Chondrocyte (in vitro differentiated cells): ENCODE measurements around the gene COX7A2L. TPM values are rescaled to one million over a fixed set of nuclear protein-coding genes. Genes with fewer than 3 reads are reported as not detected.

Experiments used
- DNase-seq: peaks from one replicate; pipeline ENCODE4 v3.0.0; 2021; ENCODE audit warnings: mixed read lengths, low spot score
- H3K27ac Mint-ChIP-seq: one replicate; pipeline ENCODE4 v1.8.0; 2021; ENCODE audit warnings: mild to moderate bottlenecking, moderate library complexity, mixed read lengths; ENCODE audit not compliant: unreplicated experiment
- H3K27me3 Mint-ChIP-seq: 2 replicates; pipeline ENCODE4 v1.8.0; 2021; ENCODE audit warnings: low read depth, mixed read lengths
- H3K36me3 Mint-ChIP-seq: 2 replicates; pipeline ENCODE4 v1.8.0; 2021; ENCODE audit warnings: low read depth, mixed read lengths
- H3K4me1 Mint-ChIP-seq: 2 replicates; pipeline ENCODE4 v1.8.0; 2021; ENCODE audit warnings: low read depth, mild to moderate bottlenecking, mixed read lengths
- H3K4me3 Mint-ChIP-seq: one replicate; pipeline ENCODE4 v1.8.0; 2021; ENCODE audit warnings: mild to moderate bottlenecking, moderate library complexity, mixed read lengths; ENCODE audit not compliant: unreplicated experiment
- H3K9me3 Mint-ChIP-seq: 2 replicates; pipeline ENCODE4 v1.8.0; 2021; ENCODE audit warnings: low read depth, mixed read lengths
- total RNA-seq: library from RNA; stranded (reverse); gene quantifications from 3 replicates; pipeline ENCODE4 v1.2.1, GENCODE V29; 2021
- TF ChIP-seq, protein P1 (sequence below): fragments of 200-600 bp; sonication (generic); IDR thresholded peaks from 2 replicates; pipeline ENCODE4 v1.5.0; 2021; ENCODE audit warnings: antibody characterized with exemption, mild to moderate bottlenecking, moderate library complexity

COX7A2L gene
- total RNA-seq, 1 donor from 2014 or later, result 105 TPM

GRCh38 chr2:42317486-42317885 lies 43.5 kb downstream of the COX7A2L start:
- Mint-ChIP-seq H3K4me1 (peaks cover 9% of the 10 kb centered on the region), H3K27me3 (no peaks in the 10 kb centered on the region), H3K4me3 (no peak overlapping the region), H3K27ac (no peak overlapping the region), H3K9me3 (no peaks in the 10 kb centered on the region), H3K36me3 (peaks cover 12% of the 10 kb centered on the region)
- TF ChIP-seq, protein P1, sequence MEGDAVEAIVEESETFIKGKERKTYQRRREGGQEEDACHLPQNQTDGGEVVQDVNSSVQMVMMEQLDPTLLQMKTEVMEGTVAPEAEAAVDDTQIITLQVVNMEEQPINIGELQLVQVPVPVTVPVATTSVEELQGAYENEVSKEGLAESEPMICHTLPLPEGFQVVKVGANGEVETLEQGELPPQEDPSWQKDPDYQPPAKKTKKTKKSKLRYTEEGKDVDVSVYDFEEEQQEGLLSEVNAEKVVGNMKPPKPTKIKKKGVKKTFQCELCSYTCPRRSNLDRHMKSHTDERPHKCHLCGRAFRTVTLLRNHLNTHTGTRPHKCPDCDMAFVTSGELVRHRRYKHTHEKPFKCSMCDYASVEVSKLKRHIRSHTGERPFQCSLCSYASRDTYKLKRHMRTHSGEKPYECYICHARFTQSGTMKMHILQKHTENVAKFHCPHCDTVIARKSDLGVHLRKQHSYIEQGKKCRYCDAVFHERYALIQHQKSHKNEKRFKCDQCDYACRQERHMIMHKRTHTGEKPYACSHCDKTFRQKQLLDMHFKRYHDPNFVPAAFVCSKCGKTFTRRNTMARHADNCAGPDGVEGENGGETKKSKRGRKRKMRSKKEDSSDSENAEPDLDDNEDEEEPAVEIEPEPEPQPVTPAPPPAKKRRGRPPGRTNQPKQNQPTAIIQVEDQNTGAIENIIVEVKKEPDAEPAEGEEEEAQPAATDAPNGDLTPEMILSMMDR, result no peak
- DNase-seq, result no peak

DNA sequence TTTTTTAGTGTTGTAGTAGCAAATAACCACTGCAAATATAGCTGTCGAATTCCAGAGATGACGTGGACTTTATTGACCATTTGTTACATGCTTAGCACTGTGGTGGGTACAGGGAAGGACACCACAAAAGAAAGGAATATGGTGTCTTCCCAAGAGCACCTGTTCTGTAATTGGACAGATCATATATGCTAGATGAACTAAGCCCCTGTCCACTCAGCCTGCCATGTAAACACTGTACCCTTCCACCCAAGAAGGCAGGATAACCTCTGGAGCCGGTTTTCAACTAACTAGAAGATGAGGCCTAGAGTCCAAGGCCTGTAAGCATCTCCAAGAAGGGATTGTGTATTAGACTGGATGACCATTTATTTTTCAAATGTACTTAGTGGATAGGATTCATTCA lies 44.1 kb downstream of the COX7A2L start:
- TF ChIP-seq, protein P1, result no peak
- Mint-ChIP-seq H3K27me3 (no peaks in the 10 kb centered on the region), H3K36me3 (peaks cover 12% of the 10 kb centered on the region), H3K27ac (no peak overlapping the region), H3K4me1 (peaks cover 9% of the 10 kb centered on the region), H3K4me3 (no peak overlapping the region), H3K9me3 (no peaks in the 10 kb centered on the region)
- no peak for DNase-seq

- H3K36me3 Mint-ChIP-seq, result peaks cover 10% of the 10 kb centered on the region
- no peak overlapping the region for H3K4me3 Mint-ChIP-seq
- H3K4me1 Mint-ChIP-seq, result peaks cover 9% of the 10 kb centered on the region
- TF ChIP-seq, protein P1, result no peak
- no peaks in the 10 kb centered on the region for H3K9me3 Mint-ChIP-seq
- no peak for DNase-seq
- H3K27ac Mint-ChIP-seq, result peak overlapping the region; percentile 41
- no peaks in the 10 kb centered on the region for H3K27me3 Mint-ChIP-seq
These were observed 45.1 kb downstream of the COX7A2L start for GRCh38 chr2:42315844-42316470.

DNA sequence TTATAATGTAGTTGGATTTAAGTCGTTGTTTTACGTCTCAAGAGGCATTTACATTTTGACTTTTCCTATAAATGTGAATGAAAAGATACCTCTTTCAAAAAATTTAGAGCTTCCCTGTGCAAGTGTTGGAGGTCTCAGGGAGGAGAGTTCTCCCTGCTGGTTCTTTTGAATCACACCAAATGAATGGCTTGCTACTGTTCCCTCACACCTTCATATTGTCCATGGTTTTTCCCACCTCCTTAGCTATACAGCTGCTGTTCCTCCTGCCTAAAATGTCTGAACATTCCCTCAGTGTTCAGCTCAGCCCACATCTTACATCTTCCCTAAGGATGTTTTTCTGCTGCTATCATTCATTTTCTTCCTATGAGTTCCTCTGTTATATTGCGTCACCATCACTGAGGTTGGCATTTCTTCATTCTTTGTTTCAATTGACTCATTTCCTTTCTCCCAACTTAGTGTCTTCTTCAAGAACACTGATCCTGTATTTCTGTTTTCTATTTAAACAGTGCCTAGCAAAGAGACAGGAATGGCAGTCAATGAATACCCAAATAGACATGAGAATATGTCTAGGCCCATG lies 46.0 kb downstream of the COX7A2L start:
- Mint-ChIP-seq H3K9me3 (no peaks in the 10 kb centered on the region), H3K4me1 (peaks cover 9% of the 10 kb centered on the region), H3K4me3 (no peak overlapping the region), H3K27me3 (no peaks in the 10 kb centered on the region), H3K27ac (peak overlapping the region; percentile 62), H3K36me3 (peaks cover 7% of the 10 kb centered on the region)
- TF ChIP-seq, protein P1, result no peak
- DNase-seq, result no peak

DNA sequence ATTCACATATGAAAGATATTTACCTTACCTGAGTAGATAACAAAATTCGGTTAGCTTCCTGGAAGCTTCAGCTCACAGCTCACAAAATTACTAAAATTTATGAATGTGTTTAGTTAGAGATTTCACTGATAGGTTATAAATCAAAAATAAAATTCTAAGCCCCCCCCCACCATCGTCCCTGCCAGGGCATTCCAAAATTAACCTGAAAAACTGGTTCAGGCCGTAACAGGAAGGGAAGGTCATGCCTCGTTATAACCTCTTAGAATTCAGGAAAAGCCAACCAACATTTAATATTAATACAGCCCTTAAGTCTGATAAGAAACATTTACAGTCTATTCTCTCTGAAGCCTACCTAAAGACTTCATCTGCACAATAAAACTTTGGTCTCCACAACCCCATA lies 48.9 kb downstream of the COX7A2L start:
- DNase-seq, result no peak
- no peaks in the 10 kb centered on the region for H3K9me3 Mint-ChIP-seq
- H3K4me1 Mint-ChIP-seq, result peaks cover 9% of the 10 kb centered on the region
- H3K27me3 Mint-ChIP-seq, result no peaks in the 10 kb centered on the region
- TF ChIP-seq, protein P1, result no peak
- peaks cover 6% of the 10 kb centered on the region for H3K36me3 Mint-ChIP-seq
- no peak overlapping the region for H3K4me3 Mint-ChIP-seq
- no peak overlapping the region for H3K27ac Mint-ChIP-seq
